ENCODE data around the gene ZFAND6. TPM values are rescaled to one million over a fixed set of nuclear protein-coding genes. Genes with fewer than 3 reads are reported as not detected.

Gene ZFAND6
- total RNA-seq, 1 donor from 2014 or later: 46.8 TPM

DNA sequence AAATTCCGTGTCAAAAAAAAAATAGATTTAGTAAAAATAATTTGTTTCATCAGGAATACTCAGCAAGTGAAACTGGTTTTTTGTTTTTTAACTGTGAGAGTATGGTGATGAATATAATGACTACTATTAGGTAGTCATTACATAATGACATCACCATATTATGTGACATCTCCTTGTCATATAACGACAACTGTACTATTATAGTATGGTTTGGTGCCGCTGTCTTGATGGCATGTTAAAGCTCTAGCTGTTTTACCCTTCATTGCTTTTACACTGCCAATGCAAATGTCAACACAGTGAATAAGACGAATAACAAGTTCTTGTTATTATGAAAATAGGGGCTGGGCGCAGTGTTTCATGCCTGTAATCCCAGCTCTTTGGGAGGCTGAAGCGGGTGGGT lies 47.7 kb downstream of the ZFAND6 start:
- Mint-ChIP-seq H3K36me3 (ENCODE audit: low read depth) (peaks cover 1% of the 10 kb centered on the region), H3K4me3 (ENCODE audit: unreplicated experiment) (no peak overlapping the region), H3K27me3 (ENCODE audit: low read depth) (no peaks in the 10 kb centered on the region), H3K4me1 (ENCODE audit: low read depth) (peaks cover 11% of the 10 kb centered on the region), H3K9me3 (ENCODE audit: low read depth) (no peaks in the 10 kb centered on the region), H3K27ac (ENCODE audit: unreplicated experiment) (no peak overlapping the region)
- TF ChIP-seq CTCF (IDR thresholded peaks at IDR 0.05): no peak
- no peak for DNase-seq (ENCODE audit: low spot score)

DNA sequence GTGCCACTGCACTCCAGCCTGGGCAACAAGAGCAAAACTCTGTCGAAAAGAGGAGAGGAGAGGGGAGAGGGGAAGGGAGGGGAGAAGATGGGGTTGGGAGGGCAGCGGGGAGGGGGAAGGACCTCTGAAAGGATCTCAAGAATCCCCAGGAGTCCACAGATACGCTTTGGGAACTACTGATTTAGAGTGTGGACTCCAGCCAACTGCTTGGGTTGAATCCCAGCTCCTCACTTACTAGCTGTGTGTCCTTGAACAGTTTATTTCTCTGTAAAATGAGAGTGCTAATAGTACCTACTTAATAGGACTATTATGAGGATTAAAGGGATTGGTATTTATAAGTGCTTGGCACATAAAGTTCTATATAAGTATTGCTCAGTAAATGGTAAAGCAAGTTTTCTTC lies 48.3 kb downstream of the ZFAND6 start:
- H3K36me3 Mint-ChIP-seq (ENCODE audit: low read depth): peaks cover 1% of the 10 kb centered on the region

DNA sequence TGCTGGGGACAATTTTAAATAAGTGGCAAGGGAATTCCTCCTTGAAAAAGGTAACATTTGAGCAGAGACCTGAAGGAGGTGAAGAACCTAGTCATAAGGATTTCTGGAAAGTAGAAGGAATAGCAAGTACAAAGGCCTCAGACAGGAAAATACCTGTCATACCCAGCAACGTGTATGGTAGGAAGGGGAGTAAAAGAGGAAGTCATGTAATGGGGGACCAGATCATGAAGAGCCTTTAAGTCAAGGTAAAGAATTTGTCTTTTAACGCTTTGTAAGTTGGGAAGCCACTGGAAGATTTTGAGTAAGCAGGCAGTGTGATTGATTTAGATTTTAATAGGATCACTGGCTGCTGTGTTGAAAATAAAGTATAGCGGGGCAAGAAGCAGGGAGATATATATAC lies 49.9 kb downstream of the ZFAND6 start:
- Mint-ChIP-seq H3K27me3 (ENCODE audit: low read depth) (no peaks in the 10 kb centered on the region), H3K36me3 (ENCODE audit: low read depth) (peaks cover under 1% of the 10 kb centered on the region), H3K9me3 (ENCODE audit: low read depth) (no peaks in the 10 kb centered on the region), H3K27ac (ENCODE audit: unreplicated experiment) (no peak overlapping the region), H3K4me1 (ENCODE audit: low read depth) (peaks cover 11% of the 10 kb centered on the region), H3K4me3 (ENCODE audit: unreplicated experiment) (no peak overlapping the region)
- no peak for TF ChIP-seq CTCF (IDR thresholded peaks at IDR 0.05)
- no peak for DNase-seq (ENCODE audit: low spot score)

More for the DNA sequence above, 48.3 kb downstream of the ZFAND6 start:
- no peak for DNase-seq (ENCODE audit: low spot score)
- no peak overlapping the region for H3K4me3 Mint-ChIP-seq (ENCODE audit: unreplicated experiment)
- H3K4me1 Mint-ChIP-seq (ENCODE audit: low read depth): peaks cover 11% of the 10 kb centered on the region
- H3K27me3 Mint-ChIP-seq (ENCODE audit: low read depth): no peaks in the 10 kb centered on the region
- H3K27ac Mint-ChIP-seq (ENCODE audit: unreplicated experiment): no peak overlapping the region
- no peaks in the 10 kb centered on the region for H3K9me3 Mint-ChIP-seq (ENCODE audit: low read depth)
- no peak for TF ChIP-seq CTCF (IDR thresholded peaks at IDR 0.05)

DNA sequence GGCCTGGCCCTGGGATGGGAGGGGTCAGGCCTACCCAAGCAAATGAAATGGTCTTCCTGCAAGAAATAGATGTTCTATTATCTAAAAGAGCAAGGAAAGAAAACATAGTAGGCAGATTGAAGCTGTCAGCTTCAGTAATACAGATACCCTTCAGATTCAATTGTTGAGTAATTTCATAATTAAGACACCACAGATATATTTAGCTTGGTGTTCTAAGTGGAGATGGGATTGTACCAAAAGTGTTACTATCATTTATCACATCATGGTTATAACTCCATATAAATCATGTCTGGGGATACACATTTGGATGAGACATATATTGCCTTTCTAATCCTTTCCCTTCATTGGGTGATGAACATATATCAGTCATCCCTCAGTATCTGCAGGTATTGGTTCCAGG lies 51.4 kb downstream of the ZFAND6 start:
- Mint-ChIP-seq H3K4me1 (ENCODE audit: low read depth) (peaks cover 10% of the 10 kb centered on the region), H3K36me3 (ENCODE audit: low read depth) (no peaks in the 10 kb centered on the region), H3K27ac (ENCODE audit: unreplicated experiment) (no peak overlapping the region), H3K27me3 (ENCODE audit: low read depth) (no peaks in the 10 kb centered on the region), H3K9me3 (ENCODE audit: low read depth) (no peaks in the 10 kb centered on the region), H3K4me3 (ENCODE audit: unreplicated experiment) (no peak overlapping the region)
- no peak for DNase-seq (ENCODE audit: low spot score)
- TF ChIP-seq CTCF (IDR thresholded peaks at IDR 0.05): no peak

DNA sequence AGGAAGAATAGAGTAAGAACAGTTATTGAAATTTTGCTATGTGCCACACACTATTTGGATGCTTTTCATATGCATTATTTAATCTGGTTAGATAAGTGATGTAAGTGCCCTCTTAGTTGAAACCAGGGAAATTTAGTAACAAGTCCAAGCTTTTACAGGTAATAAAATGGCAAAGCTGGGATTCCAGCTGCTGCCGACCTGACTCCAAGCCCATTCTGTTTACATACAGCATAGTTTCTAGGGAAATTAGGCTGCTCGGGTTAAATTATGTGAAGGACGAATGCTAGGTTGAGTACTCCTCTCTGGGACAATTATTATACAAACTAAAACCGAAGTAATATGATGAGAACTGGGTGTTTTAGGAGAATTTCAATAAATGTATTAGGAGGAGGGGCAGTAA lies 54.6 kb downstream of the ZFAND6 start:
- DNase-seq (ENCODE audit: low spot score): no peak
- H3K27ac Mint-ChIP-seq (ENCODE audit: unreplicated experiment): no peak overlapping the region

More for the DNA sequence above, 54.6 kb downstream of the ZFAND6 start:
- no peaks in the 10 kb centered on the region for H3K9me3 Mint-ChIP-seq (ENCODE audit: low read depth)
- H3K27me3 Mint-ChIP-seq (ENCODE audit: low read depth): no peaks in the 10 kb centered on the region
- H3K4me1 Mint-ChIP-seq (ENCODE audit: low read depth): peaks cover 11% of the 10 kb centered on the region
- no peak for TF ChIP-seq CTCF (IDR thresholded peaks at IDR 0.05)
- no peaks in the 10 kb centered on the region for H3K36me3 Mint-ChIP-seq (ENCODE audit: low read depth)
- H3K4me3 Mint-ChIP-seq (ENCODE audit: unreplicated experiment): no peak overlapping the region
